HG03469 (cell line): ENCODE measurements around the gene C2CD4D.
"Not testable (repeated sequence)": the region's sequence is repeated elsewhere in the genome, so short reads cannot be mapped to it uniquely, and the experiment has no call there.

ENCODE experiments used
- ATAC-seq: cut with Tn5 transposase; IDR thresholded peaks from one replicate; pipeline ENCODE4 v1.9.1; 2021; ENCODE audit warnings: mild to moderate bottlenecking, moderate library complexity, moderate number of reproducible peaks; ENCODE audit not compliant: unreplicated experiment

C2CD4D gene

DNA sequence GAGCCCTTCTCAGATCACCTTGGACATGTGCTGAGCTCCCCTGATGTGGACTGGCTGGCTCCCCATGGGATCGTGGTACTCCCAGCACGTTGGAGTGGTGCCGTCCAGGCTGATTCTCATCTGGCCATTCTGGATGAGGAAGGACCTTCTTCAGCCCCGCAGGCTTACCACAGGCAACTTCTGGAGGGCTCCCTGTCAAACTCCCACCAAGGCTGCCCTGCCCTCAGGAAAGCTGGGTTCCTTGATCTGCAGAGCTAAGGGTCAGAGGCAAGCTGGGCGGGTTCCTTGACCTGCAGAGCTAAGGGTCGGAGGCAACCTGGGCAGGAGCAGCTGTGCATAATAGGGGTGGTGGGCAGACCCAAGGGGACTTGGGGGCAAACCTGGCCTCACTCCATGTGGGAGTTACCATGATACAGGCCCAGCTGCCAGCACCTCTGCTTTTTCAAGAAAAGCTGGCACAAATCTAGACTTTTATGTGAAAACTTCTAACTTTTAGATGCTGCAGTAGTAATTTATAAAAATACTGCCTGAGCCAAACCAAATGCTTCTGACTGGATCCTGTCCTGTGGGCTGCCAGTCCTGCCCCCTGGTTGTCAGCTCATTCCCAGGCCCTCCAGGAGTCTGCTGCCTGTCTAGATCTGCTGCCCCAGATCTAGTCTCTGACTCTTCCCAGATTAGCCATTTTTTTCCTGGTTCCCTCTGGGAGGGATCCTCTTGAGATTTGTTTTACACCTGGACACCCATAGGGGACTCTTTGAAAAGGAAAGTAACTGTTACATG, 19.5 kb upstream of the C2CD4D start:
- no peak for ATAC-seq

DNA sequence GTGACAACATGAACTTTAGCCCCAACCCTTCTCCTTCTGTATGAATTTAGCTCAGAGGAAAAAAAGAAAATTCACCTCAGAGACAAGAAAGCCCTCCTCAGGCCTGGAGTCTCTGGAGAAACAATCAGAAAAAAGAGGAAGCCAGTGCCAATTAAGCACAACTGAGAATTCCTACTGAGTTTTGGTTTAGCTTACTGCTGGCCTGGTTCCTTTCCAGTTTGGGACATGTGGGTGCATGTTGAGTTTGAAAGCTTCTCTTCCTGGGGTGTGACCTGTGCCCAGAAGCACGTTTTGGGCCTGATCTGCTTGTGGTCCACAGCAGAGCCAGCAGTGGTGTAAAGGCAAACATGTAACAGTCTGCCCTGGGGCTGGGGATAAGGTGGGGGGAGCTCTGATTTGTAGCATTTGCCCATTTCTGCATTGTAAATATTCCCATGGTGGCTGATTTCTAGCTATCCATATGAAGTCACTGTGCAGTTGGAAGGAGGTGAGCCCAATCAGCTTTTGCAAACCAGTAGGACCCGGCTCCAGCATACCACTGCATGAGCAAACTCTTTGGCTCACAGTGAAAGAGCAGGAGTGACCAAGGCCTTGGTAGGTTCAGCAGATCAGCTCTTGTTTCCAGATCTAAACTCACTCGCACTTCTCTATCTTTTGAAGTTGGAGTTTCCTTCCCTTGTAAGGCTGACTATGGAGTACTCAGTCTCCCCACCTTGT, 18.6 kb upstream of the C2CD4D start:
- ATAC-seq = no peak

DNA sequence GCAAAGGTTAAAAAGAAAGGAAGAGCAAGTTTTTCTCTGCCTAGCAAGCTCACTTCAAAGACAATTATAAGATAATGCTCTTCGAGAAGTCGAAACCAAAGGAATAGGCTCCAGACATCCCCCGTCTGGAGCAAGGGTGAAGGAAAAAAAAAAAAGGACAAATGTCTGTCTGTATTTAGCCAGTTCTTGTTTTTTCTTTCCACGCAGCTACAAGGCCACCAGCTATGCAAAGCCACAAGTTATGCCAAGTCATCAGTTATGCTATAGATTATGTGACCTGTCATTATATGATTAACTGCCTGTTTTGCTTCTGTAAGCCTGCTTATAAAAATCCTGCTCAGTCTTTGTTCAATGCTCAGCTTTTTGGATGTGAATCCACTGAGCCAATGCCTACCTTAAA, 16.3 kb upstream of the C2CD4D start:
- ATAC-seq = no peak

DNA sequence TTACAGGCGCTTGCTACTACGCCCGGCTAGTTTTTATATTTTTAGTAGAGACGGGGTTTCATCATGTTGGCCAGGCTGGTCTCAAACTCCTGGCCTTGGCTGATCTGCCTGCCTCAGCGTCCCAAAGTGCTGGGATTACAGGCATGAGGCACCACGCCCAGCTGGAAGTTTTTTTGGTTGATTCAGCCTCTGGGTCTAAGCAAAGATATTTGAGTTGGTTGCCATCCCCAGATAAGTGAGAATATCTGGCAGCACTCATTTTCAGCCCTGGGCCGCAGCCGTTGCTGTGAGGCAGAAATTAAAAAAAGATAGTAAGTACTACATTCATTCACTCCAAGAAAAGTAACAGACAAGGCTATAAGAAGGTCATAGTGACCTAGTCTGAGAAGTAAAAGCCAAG, 15.9 kb upstream of the C2CD4D start:
- not testable (repeated sequence) for ATAC-seq

DNA sequence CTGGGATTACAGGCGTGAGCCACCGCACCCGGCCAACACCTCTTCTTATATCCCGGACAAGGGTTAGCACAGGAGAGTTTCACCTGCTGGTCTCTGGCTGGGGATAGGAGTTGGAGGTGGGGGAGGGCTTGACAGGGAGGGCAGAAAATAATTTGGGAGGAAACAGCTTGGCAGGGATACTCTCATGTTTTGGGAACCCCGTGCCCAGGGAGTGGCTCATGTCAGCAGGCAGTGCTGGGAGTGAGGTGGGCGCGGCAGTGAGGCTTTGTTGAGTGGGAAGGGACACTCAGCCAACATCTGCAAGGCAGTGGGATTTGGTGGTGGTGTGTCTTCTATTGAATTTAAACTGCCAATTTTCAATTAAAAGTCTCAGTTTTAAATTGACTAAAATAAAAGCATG, 15.0 kb upstream of the C2CD4D start:
- ATAC-seq = no peak

DNA sequence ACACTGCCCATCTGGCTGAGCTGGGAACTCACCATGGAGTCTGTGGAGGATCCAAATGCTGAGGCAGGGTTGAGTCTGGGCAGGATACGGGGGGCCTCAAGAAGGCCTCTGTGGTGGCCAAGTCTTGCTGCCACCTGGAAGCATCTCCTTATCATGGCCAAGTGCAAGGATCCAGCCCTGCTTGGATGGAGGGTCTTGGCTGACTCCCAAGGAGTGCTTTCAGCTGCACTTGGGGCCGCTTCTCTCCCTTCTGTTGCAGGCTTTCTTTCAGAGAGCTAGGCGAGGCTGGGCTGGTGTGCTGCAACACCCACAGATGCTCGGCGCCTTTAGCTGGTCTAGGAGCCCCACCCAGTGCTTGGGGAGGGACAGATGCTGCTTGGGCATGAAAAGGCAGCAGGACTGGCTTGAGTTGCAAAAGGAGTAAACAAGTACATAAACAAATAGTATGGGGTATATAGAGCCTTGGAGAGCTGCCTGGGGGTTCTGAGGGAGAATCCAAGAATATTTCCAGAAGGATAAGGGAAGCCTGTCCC, 13.9 kb upstream of the C2CD4D start, which contains the start of gene THEM5:
TSS of gene THEM5 (minus strand) at position 302 of the 533 bp plus-strand sequence. CDS start at position 155, 147 bp downstream.
- ATAC-seq = no peak

DNA sequence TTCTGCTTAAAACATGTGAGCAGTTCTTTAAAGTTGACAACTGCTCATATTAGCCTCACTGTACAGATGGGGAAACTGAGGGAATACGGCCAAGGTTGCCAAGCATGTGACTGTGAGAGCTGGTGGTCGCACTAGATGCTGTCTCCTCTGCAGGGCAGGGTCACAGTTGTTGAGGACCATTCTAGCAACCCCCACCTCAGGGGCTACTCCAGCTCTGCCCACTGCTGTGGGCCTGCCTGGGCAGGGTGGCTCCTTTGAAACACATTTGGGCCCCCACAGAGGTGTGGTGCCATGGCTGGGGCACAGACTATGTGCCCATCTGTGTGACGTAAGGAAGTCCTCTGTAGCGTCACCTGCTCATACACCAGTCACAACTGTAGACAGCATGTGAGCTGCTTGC, 13.1 kb upstream of the C2CD4D start:
- ATAC-seq = no peak

DNA sequence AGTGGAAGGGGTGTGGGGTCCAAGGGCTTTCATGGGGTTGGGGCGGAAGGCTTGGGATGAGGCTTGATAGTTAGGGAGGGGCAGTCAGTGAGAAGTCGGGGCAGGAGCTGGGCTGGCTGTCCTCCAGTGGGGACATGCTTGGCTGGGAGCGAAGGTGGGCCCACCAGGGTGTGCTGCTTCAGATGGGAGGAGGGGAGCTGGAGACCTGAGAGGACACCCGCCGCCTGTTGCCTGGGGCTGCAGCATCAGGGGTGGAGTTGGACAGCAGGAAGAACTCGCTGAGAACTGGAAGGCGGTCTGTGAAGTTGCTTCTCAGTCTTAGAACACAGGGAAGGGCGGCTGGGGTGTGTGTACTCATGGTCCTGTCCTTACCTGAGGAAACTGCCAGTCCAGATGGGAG, 12.3 kb upstream of the C2CD4D start:
- ATAC-seq = no peak

DNA sequence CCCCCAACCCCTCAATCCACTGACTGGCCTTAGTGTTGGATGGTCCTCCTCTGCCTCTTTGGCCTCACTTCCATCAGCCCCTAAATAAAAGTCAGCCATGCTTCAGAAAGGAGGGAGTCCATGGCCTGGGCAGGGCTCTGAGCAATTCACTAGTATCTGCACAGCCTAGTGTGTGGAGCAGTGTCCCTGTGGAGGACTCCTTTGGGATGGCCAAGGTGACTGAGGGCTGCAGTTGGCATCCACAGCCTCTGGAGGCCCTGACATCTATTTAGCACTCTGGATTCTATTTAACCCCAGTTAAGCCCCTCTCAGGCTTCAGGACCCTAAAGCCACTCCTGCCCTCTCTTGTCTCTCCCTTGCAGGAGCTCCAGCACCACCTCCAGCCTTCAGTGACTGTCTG, 10.3 kb upstream of the C2CD4D start:
- ATAC-seq = no peak

DNA sequence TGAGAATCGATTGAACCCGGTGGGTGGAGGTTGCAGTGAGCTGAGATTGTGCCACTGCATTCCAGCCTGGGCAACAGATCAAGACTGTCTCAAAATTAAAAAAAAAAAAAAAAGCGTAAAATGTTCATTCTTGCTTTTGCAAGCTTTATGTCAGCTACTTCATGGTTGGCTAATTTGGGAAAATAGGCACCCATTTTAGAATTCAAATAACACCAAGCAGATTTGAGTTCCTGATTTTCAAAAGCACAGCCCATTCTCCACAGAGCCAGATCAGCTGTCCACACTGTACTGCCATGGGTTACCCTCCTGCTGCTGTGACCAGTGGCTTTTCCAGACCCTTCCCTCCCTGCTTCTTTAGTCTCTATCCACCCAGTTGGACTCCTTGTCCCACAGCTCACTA, 9.5 kb upstream of the C2CD4D start:
- no peak for ATAC-seq

DNA sequence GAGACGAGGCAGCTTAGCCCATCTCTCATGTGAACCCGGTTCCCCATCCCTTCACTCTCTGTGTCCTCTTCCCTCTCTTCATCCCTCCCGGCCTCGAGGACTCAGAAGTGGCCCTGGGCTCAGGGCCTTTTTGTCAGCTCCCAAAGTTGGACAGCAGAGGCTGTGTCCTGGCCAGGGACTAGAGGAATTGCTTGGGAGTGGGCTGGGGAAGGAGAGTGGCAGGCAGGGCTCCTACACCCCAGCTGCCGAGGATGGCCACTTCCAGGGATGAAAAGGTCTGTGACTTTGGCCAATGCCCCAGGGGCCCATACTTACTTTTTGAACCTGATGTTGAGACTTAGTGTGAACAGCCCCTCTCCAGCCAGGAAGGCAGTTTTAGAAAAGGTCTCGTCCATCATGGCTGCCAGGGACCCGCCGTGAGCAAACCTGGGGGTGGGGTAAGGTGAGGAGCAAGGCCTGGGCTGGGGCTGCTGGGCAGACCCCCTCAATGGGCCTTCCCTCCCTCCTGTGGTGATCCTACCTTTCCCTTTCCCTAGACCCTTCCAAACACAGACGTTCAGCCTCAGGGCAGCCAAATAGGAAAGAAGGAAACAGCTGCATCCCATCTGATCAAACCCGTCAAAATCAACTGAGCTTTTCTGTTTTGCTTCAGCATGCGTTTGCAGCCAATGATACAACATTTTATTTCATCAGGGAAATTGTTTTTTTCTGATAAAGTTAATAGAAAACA, 8.4 kb upstream of the C2CD4D start:
- ATAC-seq = no peak

DNA sequence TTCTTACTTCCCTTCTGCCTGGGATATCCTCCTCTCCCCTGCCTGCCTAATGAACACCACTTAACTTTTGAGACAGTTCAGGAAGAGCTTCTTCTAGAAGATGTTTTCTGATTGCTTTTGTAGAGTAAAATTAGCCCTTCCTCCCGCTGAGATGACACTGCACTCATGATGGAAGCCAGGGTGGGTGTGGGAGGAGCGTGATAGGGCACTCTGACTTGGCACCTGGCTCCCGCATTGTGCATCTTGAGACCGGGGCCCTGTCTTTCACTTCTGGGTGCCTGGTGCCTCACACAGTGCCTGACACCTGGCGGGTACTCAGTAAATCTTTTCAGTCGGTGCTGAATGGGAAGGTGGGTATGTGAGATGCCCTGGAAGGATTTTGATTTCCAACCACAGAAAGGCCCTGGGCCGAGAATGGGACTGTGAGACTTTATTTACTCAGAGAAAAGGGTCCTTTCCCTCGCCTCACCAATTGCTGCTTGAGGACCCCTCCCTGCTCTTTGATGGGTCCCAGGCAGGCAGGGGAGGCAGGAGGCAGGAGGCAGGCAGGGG, 7.1 kb upstream of the C2CD4D start:
- ATAC-seq = no peak

DNA sequence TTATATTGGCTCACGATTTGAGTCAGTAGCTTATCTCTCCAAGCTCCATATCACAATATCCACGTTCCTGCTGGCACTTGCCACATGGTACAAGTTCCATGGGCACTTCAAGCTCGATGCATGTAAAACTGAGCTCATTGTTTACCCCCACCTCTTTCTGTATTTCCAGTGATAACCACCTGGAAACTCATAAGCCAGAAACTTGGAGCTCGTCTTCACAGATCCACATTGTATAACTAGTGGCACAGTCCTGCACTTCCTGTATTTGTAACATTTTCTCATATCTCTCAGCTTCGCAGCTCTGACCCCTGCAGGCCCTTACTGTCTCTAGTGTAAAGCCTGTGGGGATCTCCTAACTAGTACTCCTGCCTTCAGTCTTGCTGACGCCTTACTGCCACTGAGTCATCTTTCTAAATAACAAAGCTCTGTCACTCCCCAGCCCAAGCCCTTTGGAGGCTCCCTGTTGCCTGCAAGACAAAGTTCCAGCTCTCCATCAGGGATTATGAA, 6.5 kb upstream of the C2CD4D start:
- ATAC-seq = no peak

DNA sequence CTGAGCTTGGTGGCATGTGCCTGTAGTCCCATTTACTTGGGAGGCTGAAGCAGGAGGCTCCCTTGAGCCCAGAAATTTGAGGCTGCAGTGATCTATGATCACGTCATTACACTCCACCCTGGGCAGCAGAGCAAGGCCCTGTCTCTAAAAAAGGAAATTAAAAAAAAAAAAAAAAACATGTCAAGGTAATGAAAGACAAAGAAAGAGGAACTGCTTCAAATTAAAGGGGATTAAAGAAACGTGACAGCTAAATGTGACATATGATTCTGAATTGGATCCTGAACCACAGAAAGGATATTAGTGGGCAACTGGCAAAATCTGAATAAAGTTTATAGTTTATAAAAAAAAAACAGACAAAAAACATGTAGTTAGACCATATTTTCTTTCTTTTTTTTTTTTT, 3.8 kb upstream of the C2CD4D start:
- no peak for ATAC-seq

DNA sequence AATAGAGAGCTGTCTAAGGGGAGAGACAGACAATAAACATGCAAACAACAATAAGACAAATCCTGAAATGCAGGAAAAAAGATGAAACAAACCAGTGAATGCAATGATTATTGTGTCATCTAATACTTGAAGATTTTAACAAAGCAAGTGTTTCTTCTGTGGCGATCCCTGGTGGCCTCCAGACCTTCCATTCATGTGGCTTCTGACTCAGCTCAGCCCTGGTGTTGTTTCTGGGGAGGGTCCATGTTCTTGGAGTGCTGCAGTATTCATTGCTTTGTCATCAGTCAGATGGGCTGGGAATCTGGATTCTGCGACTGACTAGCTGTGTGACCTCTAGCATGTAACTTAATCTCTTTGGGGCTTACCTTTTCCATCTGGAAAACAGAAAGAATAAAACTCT, 1.5 kb upstream of the C2CD4D start:
- ATAC-seq = no peak

DNA sequence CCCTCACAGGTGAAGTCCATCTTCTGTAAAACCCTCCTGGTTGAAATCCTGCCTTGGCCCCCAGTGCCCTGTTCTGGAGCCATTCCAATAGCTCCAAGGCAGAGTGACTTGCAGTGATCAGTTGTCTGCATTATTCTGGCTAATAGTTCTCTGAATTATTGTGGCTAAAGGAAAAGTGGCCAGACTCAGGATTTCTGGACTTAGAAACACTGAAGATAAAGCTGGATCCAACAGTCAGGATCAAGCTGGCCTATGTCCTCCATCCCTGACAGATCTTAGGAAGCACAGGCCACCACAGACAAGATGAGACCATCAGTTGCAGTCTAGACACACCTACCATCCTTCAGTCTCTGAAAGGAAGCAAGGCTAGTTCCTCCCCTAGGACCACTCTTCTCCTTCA, 801 bp upstream of the C2CD4D start:
- ATAC-seq = no peak

DNA sequence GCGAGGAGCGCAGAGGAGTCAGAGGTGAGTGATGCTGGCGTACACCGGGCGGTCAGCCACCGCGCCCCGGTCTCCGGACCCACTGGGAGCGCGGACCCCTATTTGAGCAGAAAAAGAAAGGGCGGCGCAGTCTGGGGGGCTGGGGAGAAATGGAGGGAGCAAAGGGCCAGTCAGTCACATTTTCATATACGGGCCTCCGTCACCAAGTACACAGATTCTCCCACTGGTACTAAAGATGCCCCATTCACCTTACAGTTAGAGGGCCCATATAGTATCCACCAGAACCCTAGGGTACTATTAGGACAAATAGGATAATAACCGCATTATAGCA, 573 bp downstream of the C2CD4D start:
- ATAC-seq = no peak

DNA sequence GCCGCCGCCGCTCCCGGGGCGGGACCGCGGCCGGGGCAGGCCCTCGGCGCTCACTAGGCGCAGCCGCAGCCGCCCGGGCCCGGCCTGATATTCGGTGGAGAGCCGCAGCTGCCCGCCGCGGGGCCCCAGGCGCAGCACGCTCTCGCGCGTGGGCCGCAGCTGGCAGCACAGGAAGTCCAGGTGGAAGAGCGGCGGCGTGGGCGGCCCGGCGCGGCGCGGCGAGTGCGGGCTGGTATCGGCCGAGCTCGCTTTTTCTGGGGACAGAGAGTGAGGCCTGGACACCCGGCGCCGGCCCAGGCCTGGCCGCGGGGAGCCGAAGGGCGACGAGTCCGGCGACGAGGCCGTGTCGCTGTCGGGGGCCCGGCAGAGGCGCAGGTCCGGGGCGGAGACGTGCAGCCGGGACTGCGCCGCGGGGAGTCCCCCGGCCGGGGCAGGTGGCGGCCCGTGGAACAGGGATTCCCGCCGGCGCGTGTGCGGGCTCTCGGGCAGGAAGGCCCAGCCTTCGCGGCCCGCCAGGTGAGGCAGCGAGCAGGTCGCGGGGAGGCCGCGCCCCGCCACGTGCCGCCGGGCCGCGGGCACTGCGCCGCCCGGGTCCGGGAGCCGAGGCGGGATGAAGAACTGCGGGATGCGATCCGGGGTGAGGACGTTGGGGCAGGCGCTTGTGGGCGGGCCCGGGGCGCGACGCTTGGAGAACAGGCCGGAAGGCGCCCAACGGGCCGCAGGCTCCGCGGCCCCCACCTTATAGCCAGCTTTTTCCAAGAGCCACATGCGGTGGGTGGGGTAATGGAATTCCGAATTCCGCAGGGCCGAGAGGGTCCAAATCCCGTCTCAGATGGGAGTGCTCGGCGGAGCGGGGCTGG, 1.2 kb downstream of the C2CD4D start:
- ATAC-seq = no peak

DNA sequence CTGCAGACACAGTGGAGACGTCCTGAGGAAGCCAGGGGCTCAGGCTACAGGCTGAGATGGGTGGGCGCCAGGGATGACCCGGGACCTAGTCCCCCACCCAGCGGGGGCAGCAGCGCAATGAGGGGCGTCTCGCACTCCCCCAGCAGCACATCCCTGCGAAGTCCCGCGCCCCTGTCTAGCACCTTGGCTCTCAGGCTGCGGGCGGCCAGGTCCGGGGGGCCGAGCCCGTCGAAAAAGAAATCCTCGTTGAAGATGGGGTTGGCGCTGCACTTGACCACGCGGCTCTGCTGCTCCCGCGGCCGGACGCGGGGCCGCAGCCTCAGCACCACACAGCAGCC, 1.8 kb downstream of the C2CD4D start:
- no peak for ATAC-seq

DNA sequence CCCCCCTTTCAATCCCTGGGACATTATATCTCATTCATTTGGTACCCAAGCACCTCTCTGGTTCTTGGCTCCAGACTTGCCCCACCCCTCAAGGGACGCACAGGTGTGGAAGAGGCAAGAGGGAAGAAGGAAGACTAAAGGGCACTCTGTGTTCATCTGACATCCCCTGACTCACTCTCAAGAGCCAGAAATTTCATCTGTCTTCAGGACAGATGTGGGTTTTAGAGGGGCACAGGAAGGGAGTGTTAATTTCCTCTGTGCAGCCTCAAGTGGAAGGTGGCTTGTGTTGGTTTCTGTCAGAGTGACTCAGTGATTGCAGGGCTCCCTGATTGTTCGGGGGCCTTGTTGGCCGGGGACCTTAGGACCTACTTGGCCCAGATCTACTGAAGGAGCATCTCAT, 2.4 kb downstream of the C2CD4D start:
- ATAC-seq = no peak
